Measurements from ENCODE around the gene ZSWIM2. TPM values are rescaled to one million over a fixed set of nuclear protein-coding genes. Genes with fewer than 3 reads are reported as not detected.

ZSWIM2 gene
- total and polyA plus RNA-seq, 7 experiments from 2014 or later = not detected

DNA sequence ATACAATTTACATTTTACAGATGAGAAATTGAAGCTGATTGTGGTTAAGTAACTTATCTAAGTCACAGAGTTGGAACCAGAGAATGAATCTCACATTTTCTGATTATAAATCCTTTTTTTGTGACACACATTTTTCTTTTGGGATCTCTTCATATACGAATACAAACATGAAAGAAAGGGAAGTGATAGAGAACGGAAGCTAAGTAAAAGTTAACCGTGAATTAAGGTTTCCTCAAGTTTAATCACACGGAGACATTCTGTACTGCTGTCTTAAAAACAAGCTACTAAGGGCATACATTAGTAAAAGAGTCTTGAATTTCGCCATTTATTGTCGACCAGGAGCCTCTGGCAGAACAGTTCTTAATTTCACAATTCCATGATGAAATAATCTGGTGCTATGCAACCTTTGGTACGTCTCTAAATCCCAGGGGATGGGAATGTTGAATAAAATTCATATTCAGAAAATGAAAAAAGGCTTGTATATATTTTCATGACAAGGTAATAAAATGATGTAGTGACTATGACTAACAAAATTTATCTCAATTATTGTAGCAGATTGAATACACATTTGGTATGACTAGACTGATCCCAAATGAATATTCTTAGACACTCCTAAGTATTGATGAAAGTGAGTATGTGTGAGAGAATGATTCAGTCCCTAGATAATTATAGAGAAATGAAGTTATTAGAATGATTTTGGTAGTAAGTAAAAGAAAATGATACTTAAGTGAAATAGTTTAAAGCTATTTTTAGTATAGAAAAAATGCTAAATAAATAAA is 40.3 kb upstream of the ZSWIM2 start:
- no peak overlapping the region for H3K27ac ChIP-seq (ENCODE audit: low read depth, low read length)
- H3K4me1 Mint-ChIP-seq = no peaks in the 10 kb centered on the region
- H3K4me1 ChIP-seq (ENCODE audit: control insufficient read depth in 2 of 2, insufficient read depth in 2 of 2, low read length in 2 of 2) = no peaks in the 10 kb centered on the region
- H3K9me3 ChIP-seq (ENCODE audit: control insufficient read depth in 2 of 3, low read length in 3 of 3) = no peaks in the 10 kb centered on the region
- H3K36me3 ChIP-seq (ENCODE audit: control insufficient read depth in 2 of 3, insufficient read depth in 3 of 3, low read length in 3 of 3) = no peaks in the 10 kb centered on the region
- no peak overlapping the region for H3K27ac Mint-ChIP-seq
- H3K9me3 Mint-ChIP-seq = peaks cover 0 to 6% (median 0%) of the 10 kb centered on the region in 11 donors
- ATAC-seq = no peak
- no peak for DNase-seq
- H3K27me3 Mint-ChIP-seq = peaks cover 0 to 2% (median 0%) of the 10 kb centered on the region in 5 donors
- no peak overlapping the region for H3K4me3 ChIP-seq (ENCODE audit: low read length)
- ChIA-PET POLR2A (no interaction called here), CTCF (no interaction called here)
- no peaks in the 10 kb centered on the region for H3K36me3 Mint-ChIP-seq
- no peaks in the 10 kb centered on the region for H3K27me3 ChIP-seq (ENCODE audit: control insufficient read depth in 2 of 2, insufficient read depth in 2 of 2, low read length in 2 of 2)
- intact Hi-C loops (cut with micrococcal nuclease) = no loop called here
- no peak overlapping the region for H3K4me3 Mint-ChIP-seq

GRCh38 chr2:186887107-186888090 is 38.4 kb upstream of the ZSWIM2 start:
- no peaks in the 10 kb centered on the region for H3K4me1 ChIP-seq (ENCODE audit: control insufficient read depth in 2 of 2, insufficient read depth in 2 of 2, low read length in 2 of 2)
- CTCF ChIA-PET = no interaction called here

GRCh38 chr2:186884587-186884986 is 35.6 kb upstream of the ZSWIM2 start:
- DNase-seq (no peak), ATAC-seq (peak; percentile 65)
- Histone ChIP-seq H3K9me3 (ENCODE audit: control insufficient read depth in 2 of 3, low read length in 3 of 3) (no peaks in the 10 kb centered on the region), H3K4me1 (ENCODE audit: control insufficient read depth in 2 of 2, insufficient read depth in 2 of 2, low read length in 2 of 2) (no peaks in the 10 kb centered on the region), H3K27ac (ENCODE audit: low read depth, low read length) (no peak overlapping the region), H3K27me3 (ENCODE audit: control insufficient read depth in 2 of 2, insufficient read depth in 2 of 2, low read length in 2 of 2) (no peaks in the 10 kb centered on the region), H3K4me3 (ENCODE audit: low read length) (no peak overlapping the region), H3K36me3 (ENCODE audit: control insufficient read depth in 2 of 3, insufficient read depth in 3 of 3, low read length in 3 of 3) (no peaks in the 10 kb centered on the region)
- Mint-ChIP-seq H3K9me3 (peaks cover 3 to 23% (median 6%) of the 10 kb centered on the region in 11 donors), H3K4me3 (no peak overlapping the region), H3K27me3 (peaks cover 0 to 2% (median 0%) of the 10 kb centered on the region in 5 donors), H3K4me1 (no peaks in the 10 kb centered on the region), H3K36me3 (no peaks in the 10 kb centered on the region), H3K27ac (no peak overlapping the region)
- CTCF ChIA-PET = no interaction called here
- POLR2A ChIA-PET = no interaction called here
- intact Hi-C loops (cut with micrococcal nuclease) = no loop called here

More at GRCh38 chr2:186887107-186888090, 38.4 kb upstream of the ZSWIM2 start:
- no peaks in the 10 kb centered on the region for H3K36me3 ChIP-seq (ENCODE audit: control insufficient read depth in 2 of 3, insufficient read depth in 3 of 3, low read length in 3 of 3)
- Mint-ChIP-seq H3K4me3 (no peak overlapping the region), H3K4me1 (no peaks in the 10 kb centered on the region), H3K36me3 (no peaks in the 10 kb centered on the region), H3K9me3 (peaks cover 0 to 10% (median 2%) of the 10 kb centered on the region in 11 donors), H3K27me3 (peaks cover 0 to 2% (median 0%) of the 10 kb centered on the region in 5 donors), H3K27ac (no peak overlapping the region)
- ATAC-seq (no peak), DNase-seq (no peak)
- no peak overlapping the region for H3K27ac ChIP-seq (ENCODE audit: low read depth, low read length)
- no peaks in the 10 kb centered on the region for H3K9me3 ChIP-seq (ENCODE audit: control insufficient read depth in 2 of 3, low read length in 3 of 3)
- no peaks in the 10 kb centered on the region for H3K27me3 ChIP-seq (ENCODE audit: control insufficient read depth in 2 of 2, insufficient read depth in 2 of 2, low read length in 2 of 2)
- intact Hi-C loops (cut with micrococcal nuclease) = no loop called here
- POLR2A ChIA-PET = no interaction called here
- no peak overlapping the region for H3K4me3 ChIP-seq (ENCODE audit: low read length)

- no peaks in the 10 kb centered on the region for H3K4me1 ChIP-seq (ENCODE audit: control insufficient read depth in 2 of 2, insufficient read depth in 2 of 2, low read length in 2 of 2)
- H3K4me3 Mint-ChIP-seq = no peak overlapping the region
- H3K4me3 ChIP-seq (ENCODE audit: low read length) = no peak overlapping the region
- H3K27me3 ChIP-seq (ENCODE audit: control insufficient read depth in 2 of 2, insufficient read depth in 2 of 2, low read length in 2 of 2) = no peaks in the 10 kb centered on the region
- no peaks in the 10 kb centered on the region for H3K4me1 Mint-ChIP-seq
- H3K27ac ChIP-seq (ENCODE audit: low read depth, low read length) = no peak overlapping the region
- H3K9me3 ChIP-seq (ENCODE audit: control insufficient read depth in 2 of 3, low read length in 3 of 3) = no peaks in the 10 kb centered on the region
- H3K27ac Mint-ChIP-seq = no peak overlapping the region
- POLR2A ChIA-PET = no interaction called here
- H3K36me3 Mint-ChIP-seq = no peaks in the 10 kb centered on the region
- no peaks in the 10 kb centered on the region for H3K36me3 ChIP-seq (ENCODE audit: control insufficient read depth in 2 of 3, insufficient read depth in 3 of 3, low read length in 3 of 3)
- H3K9me3 Mint-ChIP-seq = peaks cover 3 to 23% (median 6%) of the 10 kb centered on the region in 11 donors
- CTCF ChIA-PET = no interaction called here
- no peak for ATAC-seq
- intact Hi-C loops (cut with micrococcal nuclease) = no loop called here
- DNase-seq = no peak
- H3K27me3 Mint-ChIP-seq = no peaks in the 10 kb centered on the region
Measured at GRCh38 chr2:186883666-186884065, 34.7 kb upstream of the ZSWIM2 start.

DNA sequence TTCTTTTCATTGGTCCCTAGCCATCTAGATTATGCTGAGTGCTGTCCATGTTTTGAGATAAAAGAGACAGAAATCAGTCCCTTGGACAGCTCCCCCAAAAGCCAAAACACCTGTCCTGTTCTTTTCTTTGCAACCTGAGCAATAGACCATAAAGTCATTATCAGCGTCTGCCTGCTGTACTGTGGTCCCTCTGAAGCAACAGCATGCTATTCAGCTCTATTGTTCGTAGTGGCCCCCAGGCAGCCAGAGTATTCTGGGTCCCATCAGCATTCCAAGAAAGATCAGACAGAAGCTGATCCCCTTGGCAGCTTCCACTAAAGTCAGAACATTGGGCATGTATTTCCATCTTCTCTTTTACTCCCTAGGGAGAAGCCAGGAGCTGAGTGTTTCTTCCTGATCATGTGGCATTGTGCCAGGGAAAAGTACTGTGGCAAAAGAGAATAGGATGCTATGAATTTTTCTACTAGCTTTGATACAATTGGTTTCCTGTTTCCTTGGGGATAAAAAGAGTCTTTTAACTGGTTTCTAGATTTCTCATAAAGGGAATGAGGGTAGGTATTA is 33.6 kb upstream of the ZSWIM2 start:
- H3K9me3 Mint-ChIP-seq = peaks cover 3 to 23% (median 6%) of the 10 kb centered on the region in 11 donors
- no peaks in the 10 kb centered on the region for H3K4me1 Mint-ChIP-seq
- ATAC-seq (no peak), DNase-seq (no peak)
- ChIA-PET POLR2A (no interaction called here), CTCF (no interaction called here)
- no peaks in the 10 kb centered on the region for H3K36me3 Mint-ChIP-seq
- intact Hi-C loops (cut with micrococcal nuclease) = no loop called here
- no peaks in the 10 kb centered on the region for H3K27me3 Mint-ChIP-seq
- Histone ChIP-seq H3K4me3 (ENCODE audit: low read length) (no peak overlapping the region), H3K27me3 (ENCODE audit: control insufficient read depth in 2 of 2, insufficient read depth in 2 of 2, low read length in 2 of 2) (no peaks in the 10 kb centered on the region), H3K27ac (ENCODE audit: low read depth, low read length) (no peak overlapping the region), H3K4me1 (ENCODE audit: control insufficient read depth in 2 of 2, insufficient read depth in 2 of 2, low read length in 2 of 2) (no peaks in the 10 kb centered on the region), H3K36me3 (ENCODE audit: control insufficient read depth in 2 of 3, insufficient read depth in 3 of 3, low read length in 3 of 3) (no peaks in the 10 kb centered on the region), H3K9me3 (ENCODE audit: control insufficient read depth in 2 of 3, low read length in 3 of 3) (no peaks in the 10 kb centered on the region)
- no peak overlapping the region for H3K4me3 Mint-ChIP-seq
- no peak overlapping the region for H3K27ac Mint-ChIP-seq

DNA sequence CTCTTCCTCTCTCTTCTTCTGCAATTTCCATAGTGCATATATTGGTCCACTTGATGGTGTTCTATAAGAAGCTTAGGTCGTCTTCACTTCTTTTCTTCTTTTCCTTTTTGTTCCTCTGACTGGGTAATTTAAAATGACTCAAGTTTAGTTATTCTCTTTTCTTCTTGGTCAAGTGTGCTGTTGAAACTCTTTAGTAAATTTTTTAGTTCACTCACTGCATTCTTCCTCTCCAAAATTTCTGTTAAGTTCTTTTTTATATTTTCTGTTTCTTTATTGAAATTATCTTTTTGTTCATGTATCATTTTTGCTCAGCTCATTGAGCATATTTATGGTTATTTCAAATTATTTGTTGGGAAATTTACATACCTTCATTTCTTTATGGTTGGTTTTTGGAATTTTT is 32.7 kb upstream of the ZSWIM2 start:
- no peaks in the 10 kb centered on the region for H3K36me3 ChIP-seq (ENCODE audit: control insufficient read depth in 2 of 3, insufficient read depth in 3 of 3, low read length in 3 of 3)
- H3K27me3 ChIP-seq (ENCODE audit: control insufficient read depth in 2 of 2, insufficient read depth in 2 of 2, low read length in 2 of 2) = no peaks in the 10 kb centered on the region
- H3K9me3 Mint-ChIP-seq = peaks cover 3 to 24% (median 6%) of the 10 kb centered on the region in 11 donors
- DNase-seq = no peak
- no peaks in the 10 kb centered on the region for H3K4me1 ChIP-seq (ENCODE audit: control insufficient read depth in 2 of 2, insufficient read depth in 2 of 2, low read length in 2 of 2)
- ChIA-PET CTCF (no interaction called here), POLR2A (no interaction called here)
- H3K4me3 Mint-ChIP-seq = no peak overlapping the region
- H3K36me3 Mint-ChIP-seq = no peaks in the 10 kb centered on the region
- no peak overlapping the region for H3K4me3 ChIP-seq (ENCODE audit: low read length)
- H3K27me3 Mint-ChIP-seq = peaks cover 0 to under 1% (median 0%) of the 10 kb centered on the region in 5 donors
- H3K27ac Mint-ChIP-seq = no peak overlapping the region
- no peaks in the 10 kb centered on the region for H3K9me3 ChIP-seq (ENCODE audit: control insufficient read depth in 2 of 3, low read length in 3 of 3)
- H3K27ac ChIP-seq (ENCODE audit: low read depth, low read length) = no peak overlapping the region
- ATAC-seq = no peak
- H3K4me1 Mint-ChIP-seq = no peaks in the 10 kb centered on the region
- intact Hi-C loops (cut with micrococcal nuclease) = no loop called here

All from naive thymus-derived CD4-positive, alpha-beta T cell (primary cell).